Central memory CD8-positive, alpha-beta T cell (primary cell): Measurements from ENCODE around the gene ABCC5.
"Not testable (repeated sequence)": the region's sequence is repeated elsewhere in the genome, so short reads cannot be mapped to it uniquely, and the experiment has no call there.

Experiments used
- ATAC-seq: fragments of 150-1000 bp; cut with Tn5 transposase; replicated peaks from 2 replicates; pipeline ENCODE4 v1.10.0; 2022; ENCODE audit warnings: mild to moderate bottlenecking, moderate FRiP score, moderate number of reproducible peaks; ENCODE audit not compliant: poor library complexity, severe bottlenecking; ENCODE audit errors: extremely low read depth
- DNase-seq, 2 donors: peaks; one replicate each; pipeline ENCODE4 v3.0.0; 2021; ENCODE audit warnings: low spot score in 2 of 2
- H3K27ac Mint-ChIP-seq: one replicate; pipeline ENCODE4 v1.8.0; 2022; ENCODE audit warnings: low read depth, mild to moderate bottlenecking, moderate library complexity, mixed read lengths
- H3K27me3 Mint-ChIP-seq: one replicate; pipeline ENCODE4 v1.8.0; 2022; ENCODE audit warnings: mixed read lengths
- H3K36me3 Mint-ChIP-seq: one replicate; pipeline ENCODE4 v1.8.0; 2022; ENCODE audit warnings: mild to moderate bottlenecking, moderate library complexity, mixed read lengths; ENCODE audit not compliant: insufficient read depth
- H3K4me1 Mint-ChIP-seq: one replicate; pipeline ENCODE4 v1.8.0; 2022; ENCODE audit warnings: mixed read lengths
- H3K4me3 Mint-ChIP-seq: one replicate; pipeline ENCODE4 v1.8.0; 2022; ENCODE audit warnings: mild to moderate bottlenecking, moderate library complexity, mixed read lengths
- H3K9me3 Mint-ChIP-seq: one replicate; pipeline ENCODE4 v1.8.0; 2022; ENCODE audit warnings: mixed read lengths

Gene ABCC5

DNA sequence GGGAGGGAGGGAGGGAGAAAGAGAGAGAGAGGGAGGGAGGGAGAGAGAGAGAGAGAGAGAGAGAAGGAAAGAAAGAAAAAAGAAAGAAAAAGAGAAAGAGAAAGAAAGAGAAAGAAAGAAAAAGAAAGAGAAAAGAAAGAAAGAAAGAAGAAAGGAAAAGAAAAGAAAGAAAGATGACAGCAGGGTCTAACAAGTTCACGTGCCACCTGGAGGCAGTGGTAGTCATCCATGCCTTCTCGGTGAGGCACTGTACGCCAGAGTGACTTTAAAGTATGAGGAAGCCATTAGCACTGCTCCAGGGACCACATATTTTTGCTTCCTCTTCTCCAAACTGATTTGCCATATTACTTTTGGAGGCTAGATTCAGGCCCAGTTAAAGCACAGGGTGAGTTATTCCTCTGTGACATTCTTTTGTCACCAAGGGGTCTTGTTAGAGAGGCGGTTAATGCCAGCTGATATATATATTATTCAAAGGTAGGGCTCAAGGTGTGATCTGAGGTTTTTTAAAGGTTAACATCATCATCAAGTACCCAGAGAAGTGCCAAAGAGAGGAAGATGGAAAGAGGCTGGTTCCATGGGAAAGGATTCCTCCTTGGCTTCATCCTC, 13.6 kb upstream of the ABCC5 start, which contains the start of gene HTR3D:
Gene HTR3D (plus strand): TSS at position 556 of the 606 bp plus-strand sequence. CDS start 0 bp downstream, at position 556.
- Mint-ChIP-seq H3K36me3 (no peaks in the 10 kb centered on the region), H3K4me1 (no peaks in the 10 kb centered on the region), H3K27ac (no peak within 1 kb of the TSS), H3K9me3 (no peaks in the 10 kb centered on the region), H3K4me3 (no peak within 1 kb of the TSS), H3K27me3 (peaks cover 20% of the 10 kb centered on the region)
- DNase-seq, result no peak
- ATAC-seq, result no peak

- no peak for ATAC-seq
- no peak overlapping the region for H3K4me3 Mint-ChIP-seq
Measured at GRCh38 chr3:184030536-184030935, 12.9 kb upstream of the ABCC5 start.

DNA sequence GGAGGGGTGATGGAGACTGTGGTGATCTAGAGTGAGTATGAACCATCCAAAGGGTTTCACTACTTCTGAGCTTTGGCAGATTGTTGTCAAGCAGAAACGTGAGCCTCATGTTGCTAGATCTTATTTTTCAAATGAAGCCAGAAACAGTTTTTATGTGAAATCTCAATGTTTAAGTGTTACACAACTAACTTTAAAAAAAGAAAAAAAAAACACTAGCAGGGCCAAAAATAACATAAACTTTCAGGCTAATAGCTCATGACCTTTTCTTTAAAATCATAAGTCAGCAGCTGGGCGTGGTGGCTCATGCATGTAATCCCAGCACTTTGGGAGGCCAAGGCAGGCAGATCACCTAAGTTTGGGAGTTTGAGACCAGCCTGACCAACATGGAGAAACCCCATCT, 11.8 kb upstream of the ABCC5 start:
- Mint-ChIP-seq H3K4me1 (no peaks in the 10 kb centered on the region), H3K36me3 (no peaks in the 10 kb centered on the region), H3K27me3 (peaks cover 18% of the 10 kb centered on the region), H3K9me3 (no peaks in the 10 kb centered on the region), H3K4me3 (no peak overlapping the region), H3K27ac (no peak overlapping the region)
- DNase-seq (no peak), ATAC-seq (no peak)

More at GRCh38 chr3:184030536-184030935, 12.9 kb upstream of the ABCC5 start:
- no peaks in the 10 kb centered on the region for H3K9me3 Mint-ChIP-seq
- no peaks in the 10 kb centered on the region for H3K36me3 Mint-ChIP-seq
- no peaks in the 10 kb centered on the region for H3K4me1 Mint-ChIP-seq
- DNase-seq, result no peak
- H3K27me3 Mint-ChIP-seq, result peaks cover 20% of the 10 kb centered on the region
- no peak overlapping the region for H3K27ac Mint-ChIP-seq

DNA sequence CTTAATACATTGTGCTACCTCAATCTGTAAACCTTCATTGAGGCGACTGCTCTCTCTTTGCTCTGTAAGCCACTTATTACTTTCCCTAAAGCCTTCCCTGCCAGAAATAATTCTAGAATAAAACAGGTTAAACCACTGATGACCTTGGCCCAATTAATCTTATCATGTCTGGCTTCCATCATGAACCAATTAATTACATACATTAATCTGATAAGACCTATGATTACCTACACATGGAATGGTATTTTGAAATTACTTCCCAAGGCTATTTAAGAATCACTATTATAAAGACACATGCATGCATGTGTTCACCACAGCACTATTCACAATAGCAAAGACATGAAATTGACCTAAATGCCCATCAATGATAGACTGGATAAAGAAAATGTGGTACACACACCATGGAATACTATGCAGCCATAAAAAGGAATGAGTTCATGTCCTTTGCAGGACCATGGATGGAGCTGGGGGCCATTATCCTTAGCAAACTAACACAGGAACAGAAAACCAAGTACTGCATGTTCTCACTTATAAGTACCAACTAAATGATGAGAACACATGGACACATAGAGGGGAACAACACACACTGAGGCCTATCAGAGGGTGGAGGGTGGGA, 10.7 kb upstream of the ABCC5 start:
- H3K27ac Mint-ChIP-seq, H3K4me3 Mint-ChIP-seq, H3K9me3 Mint-ChIP-seq, H3K4me1 Mint-ChIP-seq, DNase-seq, ATAC-seq, H3K36me3 Mint-ChIP-seq: not testable (repeated sequence)
- H3K27me3 Mint-ChIP-seq, result peaks cover 14% of the 10 kb centered on the region

DNA sequence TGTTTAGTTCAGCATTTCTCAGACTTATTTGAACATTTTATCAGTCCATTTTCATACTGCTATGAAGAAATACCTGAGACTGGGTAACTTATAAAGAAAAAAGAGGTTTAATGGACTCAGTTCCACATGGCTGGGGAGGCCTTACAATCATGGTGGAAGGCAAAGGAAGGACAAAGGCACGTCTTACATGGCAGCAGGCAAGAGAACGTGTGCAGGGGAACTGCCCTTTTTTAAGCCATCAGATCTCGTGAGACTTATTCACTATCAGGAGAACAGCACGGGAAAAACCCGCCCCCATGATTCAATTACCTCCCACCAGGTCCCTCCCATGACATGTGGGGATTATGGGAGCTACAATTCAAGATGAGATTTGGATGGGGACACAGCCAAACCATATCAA, 7.6 kb upstream of the ABCC5 start:
- H3K27me3 Mint-ChIP-seq, result peaks cover 24% of the 10 kb centered on the region
- H3K4me1 Mint-ChIP-seq, ATAC-seq, H3K9me3 Mint-ChIP-seq, H3K36me3 Mint-ChIP-seq, H3K27ac Mint-ChIP-seq, DNase-seq, H3K4me3 Mint-ChIP-seq: not testable (repeated sequence)

- DNase-seq (no peak), ATAC-seq (no peak)
- no peak overlapping the region for H3K27ac Mint-ChIP-seq
- H3K9me3 Mint-ChIP-seq, result no peaks in the 10 kb centered on the region
- peaks cover 8% of the 10 kb centered on the region for H3K4me1 Mint-ChIP-seq
- H3K27me3 Mint-ChIP-seq, result peaks cover 25% of the 10 kb centered on the region
- H3K4me3 Mint-ChIP-seq, result no peak overlapping the region
- peaks cover 10% of the 10 kb centered on the region for H3K36me3 Mint-ChIP-seq
Measured at GRCh38 chr3:184022323-184022722, 4.6 kb upstream of the ABCC5 start.

DNA sequence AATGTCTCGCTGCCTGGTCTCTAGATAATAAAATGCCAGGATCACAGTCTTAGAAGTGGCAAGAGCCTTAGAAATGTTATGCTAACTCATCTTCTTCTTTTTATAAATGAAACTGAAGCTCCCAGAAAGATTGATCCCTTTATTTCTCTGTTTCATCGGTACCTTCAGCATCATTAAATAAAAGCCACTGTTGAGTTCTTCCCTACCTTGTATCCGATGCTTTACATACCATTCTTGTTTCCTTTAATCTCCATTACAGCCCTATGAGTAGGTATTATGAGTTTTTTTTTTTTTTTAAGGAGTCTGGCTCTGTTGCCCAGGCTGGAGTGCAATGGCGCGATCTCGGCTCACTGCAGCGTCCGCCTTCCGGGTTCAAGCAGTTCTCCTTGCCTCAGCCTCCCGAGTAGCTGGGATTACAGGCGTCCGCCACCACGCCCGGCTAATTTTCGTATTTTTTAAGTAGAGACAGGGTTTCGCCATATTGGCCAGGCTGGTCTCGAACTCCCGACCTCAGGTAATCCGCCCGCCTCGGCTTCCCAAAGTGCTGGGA, 815 bp upstream of the ABCC5 start:
- Mint-ChIP-seq H3K4me1 (peaks cover 24% of the 10 kb centered on the region), H3K4me3 (peak overlapping the region; percentile 99), H3K36me3 (peaks cover 16% of the 10 kb centered on the region), H3K27me3 (peaks cover 19% of the 10 kb centered on the region), H3K9me3 (no peaks in the 10 kb centered on the region), H3K27ac (peak overlapping the region; percentile 86)
- DNase-seq (no peak), ATAC-seq (no peak)

DNA sequence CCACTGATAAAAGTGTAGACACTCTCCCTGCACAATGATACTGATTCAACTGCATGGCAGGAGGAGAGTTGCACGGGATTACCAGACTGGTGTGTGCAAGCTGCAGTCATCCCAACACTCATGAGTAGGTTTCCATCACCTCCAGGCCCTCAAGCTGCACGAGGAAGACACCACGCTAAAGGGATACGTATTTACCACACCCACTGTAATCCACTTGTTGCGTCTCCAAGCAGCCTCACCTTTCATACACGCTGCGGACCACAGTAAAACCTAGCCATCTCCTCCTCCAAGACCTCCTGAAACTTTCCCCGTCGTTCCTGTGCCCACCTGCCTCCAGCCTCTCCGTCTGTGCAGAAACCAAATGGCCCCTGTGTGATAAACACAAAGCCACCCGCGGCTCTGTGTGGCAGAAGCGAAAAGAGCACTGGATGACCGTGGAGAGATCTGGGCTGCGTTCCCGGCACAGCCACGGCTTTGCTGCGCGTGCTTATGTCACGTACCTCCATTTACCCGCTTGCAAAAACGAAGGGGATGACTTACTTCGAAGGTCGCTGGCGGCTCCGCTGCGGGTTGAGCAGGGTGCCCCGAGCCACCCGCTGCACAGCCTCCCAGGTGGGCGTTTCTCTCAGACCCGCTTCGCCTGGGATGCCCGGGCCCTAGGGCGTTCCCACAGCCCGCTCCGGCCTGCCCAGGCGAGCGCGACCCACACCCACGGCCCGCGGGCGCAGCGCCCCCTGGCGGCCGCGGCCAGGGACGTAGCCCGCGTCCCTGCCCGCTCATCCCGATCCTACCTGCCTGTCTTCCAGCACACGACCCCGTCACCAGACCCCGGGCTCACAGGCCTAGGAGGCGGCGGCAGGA, 643 bp downstream of the ABCC5 start:
- DNase-seq (peak in 1 of 2 donors; percentile 21), ATAC-seq (peak; percentile 69)
- peaks cover 12% of the 10 kb centered on the region for H3K27me3 Mint-ChIP-seq
- H3K4me3 Mint-ChIP-seq, result peak overlapping the region; percentile 99
- peak overlapping the region; percentile 86 for H3K27ac Mint-ChIP-seq
- no peaks in the 10 kb centered on the region for H3K9me3 Mint-ChIP-seq
- peaks cover 20% of the 10 kb centered on the region for H3K36me3 Mint-ChIP-seq
- H3K4me1 Mint-ChIP-seq, result peaks cover 24% of the 10 kb centered on the region

DNA sequence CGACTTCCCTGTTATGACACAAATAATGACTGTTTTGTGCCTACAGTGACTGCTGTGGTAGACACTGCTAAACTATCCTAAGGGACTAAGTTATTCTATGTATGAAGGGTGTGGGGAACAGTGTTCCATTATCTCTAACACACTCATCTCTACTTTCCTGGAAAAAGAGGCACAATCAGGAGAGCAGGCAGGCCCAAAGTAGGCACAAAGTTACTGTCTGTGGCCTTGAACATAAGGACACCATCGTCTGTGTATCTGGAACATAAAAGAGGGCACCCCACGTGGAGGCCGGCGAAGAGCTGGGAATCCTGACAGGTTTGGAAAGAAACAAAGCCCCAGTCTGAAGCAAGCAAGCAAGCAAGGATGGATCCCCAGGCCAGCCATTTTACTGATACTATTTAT, 1.5 kb downstream of the ABCC5 start:
- ATAC-seq, result no peak
- no peak for DNase-seq
- H3K27me3 Mint-ChIP-seq, result peaks cover 10% of the 10 kb centered on the region

DNA sequence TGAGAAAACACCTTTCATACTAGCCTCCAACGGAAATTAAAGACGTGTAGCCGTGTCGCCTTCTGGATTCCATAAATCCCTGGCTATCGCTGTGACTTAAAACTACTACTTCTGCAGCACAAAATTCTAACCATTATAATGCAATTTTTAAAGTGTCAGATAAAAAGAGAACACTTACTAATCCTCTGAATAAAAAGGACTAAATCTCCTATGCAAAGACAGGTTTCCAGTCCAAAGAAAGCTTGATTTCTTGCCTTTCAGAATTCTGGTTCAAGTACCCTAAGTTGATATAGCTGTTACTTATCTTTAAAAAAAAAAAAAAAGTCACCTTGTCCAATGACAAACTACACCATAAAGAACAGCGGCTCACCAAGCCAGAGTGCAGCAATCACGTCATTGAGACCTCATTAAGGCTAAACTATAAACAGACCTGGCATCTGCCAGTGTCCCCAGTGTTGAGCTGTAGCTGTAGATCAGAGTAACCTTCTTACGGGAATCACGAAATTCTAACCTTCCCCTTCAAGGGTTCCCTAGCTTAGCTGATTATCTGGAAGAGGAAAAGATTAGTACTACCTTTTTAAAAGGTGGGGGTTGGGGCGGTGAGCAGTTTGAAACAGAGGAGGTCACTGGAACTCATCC, 2.2 kb downstream of the ABCC5 start:
- no peak overlapping the region for H3K27ac Mint-ChIP-seq
- peaks cover 24% of the 10 kb centered on the region for H3K4me1 Mint-ChIP-seq

More for the DNA sequence above, 1.5 kb downstream of the ABCC5 start:
- peak overlapping the region; percentile 99 for H3K4me3 Mint-ChIP-seq
- no peaks in the 10 kb centered on the region for H3K9me3 Mint-ChIP-seq
- peaks cover 21% of the 10 kb centered on the region for H3K36me3 Mint-ChIP-seq
- no peak overlapping the region for H3K27ac Mint-ChIP-seq
- H3K4me1 Mint-ChIP-seq, result peaks cover 24% of the 10 kb centered on the region

DNA sequence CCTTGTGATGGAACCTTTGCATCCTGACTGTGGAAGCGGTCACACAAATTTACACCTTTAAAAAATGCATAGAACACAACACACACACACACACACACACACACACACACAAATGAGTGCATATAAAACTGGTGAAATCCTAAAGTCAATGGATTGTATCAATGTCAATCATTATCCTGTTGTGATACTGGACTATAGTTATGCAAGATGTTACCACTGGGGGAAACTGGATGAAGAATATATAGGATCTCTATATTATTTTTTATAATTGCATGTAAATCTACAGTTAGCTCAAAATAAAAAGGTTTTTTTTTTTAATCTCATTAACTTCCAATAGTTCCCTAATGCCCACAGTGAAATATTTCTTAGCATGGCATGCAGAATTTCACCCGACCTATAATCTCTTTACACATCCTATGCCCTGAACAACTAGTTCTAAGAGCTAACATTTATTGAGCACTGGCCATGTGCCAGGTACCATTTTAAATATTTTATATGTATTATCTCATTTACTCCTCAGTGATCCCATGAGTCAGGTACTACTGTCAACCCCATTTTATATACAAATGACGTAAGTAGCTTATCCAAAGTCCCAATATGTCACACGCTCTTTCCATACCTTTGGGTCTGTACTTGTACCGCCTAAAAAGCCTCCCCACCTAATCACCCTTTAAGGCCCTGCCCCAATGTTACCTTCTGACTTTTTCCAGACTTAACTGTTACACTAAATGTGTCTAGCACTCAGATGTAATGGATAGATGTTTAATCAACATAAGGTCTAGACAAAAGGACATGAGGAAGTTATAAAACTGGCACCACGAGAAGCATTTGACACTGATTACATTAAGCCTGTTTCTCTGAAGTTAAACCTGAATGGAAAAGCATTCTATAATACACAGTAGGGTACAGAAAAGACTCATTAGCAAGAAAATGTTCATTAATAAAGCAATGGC, 5.5 kb downstream of the ABCC5 start:
- Mint-ChIP-seq H3K9me3 (no peaks in the 10 kb centered on the region), H3K27me3 (no peaks in the 10 kb centered on the region), H3K4me3 (no peak overlapping the region), H3K4me1 (peaks cover 16% of the 10 kb centered on the region), H3K27ac (no peak overlapping the region), H3K36me3 (peaks cover 17% of the 10 kb centered on the region)
- ATAC-seq, result no peak
- DNase-seq, result no peak

More for the DNA sequence above, 2.2 kb downstream of the ABCC5 start:
- no peaks in the 10 kb centered on the region for H3K9me3 Mint-ChIP-seq
- peak overlapping the region; percentile 99 for H3K4me3 Mint-ChIP-seq
- H3K36me3 Mint-ChIP-seq, result peaks cover 24% of the 10 kb centered on the region
- ATAC-seq (no peak), DNase-seq (no peak)
- H3K27me3 Mint-ChIP-seq, result peaks cover 3% of the 10 kb centered on the region
